ENCODE results near the gene GABRG3. TPM values are rescaled to one million over a fixed set of nuclear protein-coding genes. Genes with fewer than 3 reads are reported as not detected.

The GABRG3 gene
- total and polyA plus RNA-seq, 7 donors = under 0.01 to 0.28 (median 0.05) TPM; not detected in 3

DNA sequence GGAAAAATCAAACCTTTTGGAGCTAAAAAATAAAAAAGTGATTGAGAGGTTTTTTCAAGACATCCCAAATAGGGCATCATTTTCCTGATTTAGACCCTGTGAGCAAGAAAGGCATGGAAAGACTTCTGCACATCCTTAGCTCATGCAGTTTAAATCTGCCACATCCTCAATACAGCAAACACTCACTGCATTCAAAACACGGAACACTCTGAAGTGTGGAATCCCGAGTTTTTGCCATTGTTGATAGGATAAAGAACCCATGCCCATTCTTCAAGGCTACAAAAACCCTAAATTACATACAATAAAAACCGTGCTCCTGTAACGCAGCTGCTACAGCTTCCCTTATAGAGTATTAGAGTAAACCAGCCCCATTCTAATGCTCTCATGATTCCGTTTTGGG is 346.8 kb downstream of the GABRG3 start:
- H3K4me1 ChIP-seq = no peaks in the 10 kb centered on the region
- 56 to 58% methylated on average over 5 of the region's 5 CpGs for WGBS, 2 donors
- no peak for DNase-seq

DNA sequence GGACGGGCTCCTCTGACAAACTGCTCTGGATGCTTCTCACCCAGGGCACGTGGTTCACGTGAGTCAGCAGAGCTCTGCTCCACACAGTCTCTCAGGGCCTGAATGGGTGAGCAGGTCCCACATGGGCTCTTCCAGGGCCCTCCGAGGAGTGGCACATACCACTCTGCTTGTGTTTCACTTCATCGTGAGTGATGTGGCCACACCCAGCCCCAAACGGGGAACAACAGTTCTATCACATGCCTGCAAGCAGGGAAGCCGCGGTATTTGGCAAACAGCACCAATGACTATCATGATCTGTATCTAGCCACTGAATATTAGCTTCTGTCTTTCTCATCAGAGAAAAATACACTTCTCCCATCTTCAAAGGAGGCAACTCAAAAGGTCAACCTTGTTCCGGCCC is 352.8 kb downstream of the GABRG3 start:
- 81 to 85% methylated on average over 9 of the region's 9 CpGs for WGBS, 2 donors
- H3K4me3 ChIP-seq = no peak overlapping the region
- intact Hi-C loops (cut with DNase I) = no loop called here
- no peaks in the 10 kb centered on the region for H3K36me3 ChIP-seq
- H3K27ac ChIP-seq = no peak overlapping the region
- no peak for DNase-seq
- no peak for TF ChIP-seq EP300 (IDR thresholded peaks at IDR 0.05)
- TF ChIP-seq POLR2AphosphoS5 (IDR thresholded peaks at IDR 0.05) = no peak
- TF ChIP-seq, protein P1, sequence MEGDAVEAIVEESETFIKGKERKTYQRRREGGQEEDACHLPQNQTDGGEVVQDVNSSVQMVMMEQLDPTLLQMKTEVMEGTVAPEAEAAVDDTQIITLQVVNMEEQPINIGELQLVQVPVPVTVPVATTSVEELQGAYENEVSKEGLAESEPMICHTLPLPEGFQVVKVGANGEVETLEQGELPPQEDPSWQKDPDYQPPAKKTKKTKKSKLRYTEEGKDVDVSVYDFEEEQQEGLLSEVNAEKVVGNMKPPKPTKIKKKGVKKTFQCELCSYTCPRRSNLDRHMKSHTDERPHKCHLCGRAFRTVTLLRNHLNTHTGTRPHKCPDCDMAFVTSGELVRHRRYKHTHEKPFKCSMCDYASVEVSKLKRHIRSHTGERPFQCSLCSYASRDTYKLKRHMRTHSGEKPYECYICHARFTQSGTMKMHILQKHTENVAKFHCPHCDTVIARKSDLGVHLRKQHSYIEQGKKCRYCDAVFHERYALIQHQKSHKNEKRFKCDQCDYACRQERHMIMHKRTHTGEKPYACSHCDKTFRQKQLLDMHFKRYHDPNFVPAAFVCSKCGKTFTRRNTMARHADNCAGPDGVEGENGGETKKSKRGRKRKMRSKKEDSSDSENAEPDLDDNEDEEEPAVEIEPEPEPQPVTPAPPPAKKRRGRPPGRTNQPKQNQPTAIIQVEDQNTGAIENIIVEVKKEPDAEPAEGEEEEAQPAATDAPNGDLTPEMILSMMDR (IDR thresholded peaks at IDR 0.05) = no peak
- TF ChIP-seq POLR2A (IDR thresholded peaks at IDR 0.05) = no peak
- H3K9me3 ChIP-seq = no peaks in the 10 kb centered on the region
- no peaks in the 10 kb centered on the region for H3K4me1 ChIP-seq
- no peaks in the 10 kb centered on the region for H3K27me3 ChIP-seq

More for the DNA sequence above, 346.8 kb downstream of the GABRG3 start:
- TF ChIP-seq POLR2A (IDR thresholded peaks at IDR 0.05) (no peak), EP300 (IDR thresholded peaks at IDR 0.05) (no peak), POLR2AphosphoS5 (IDR thresholded peaks at IDR 0.05) (no peak)
- TF ChIP-seq, protein P1 (IDR thresholded peaks at IDR 0.05) = no peak
- intact Hi-C loops (cut with DNase I) = no loop called here
- H3K27me3 ChIP-seq = no peaks in the 10 kb centered on the region
- H3K9me3 ChIP-seq = peaks cover 0 to 5% (median 0%) of the 10 kb centered on the region in 4 donors
- no peak overlapping the region for H3K4me3 ChIP-seq
- H3K27ac ChIP-seq = no peak overlapping the region
- H3K36me3 ChIP-seq = no peaks in the 10 kb centered on the region

DNA sequence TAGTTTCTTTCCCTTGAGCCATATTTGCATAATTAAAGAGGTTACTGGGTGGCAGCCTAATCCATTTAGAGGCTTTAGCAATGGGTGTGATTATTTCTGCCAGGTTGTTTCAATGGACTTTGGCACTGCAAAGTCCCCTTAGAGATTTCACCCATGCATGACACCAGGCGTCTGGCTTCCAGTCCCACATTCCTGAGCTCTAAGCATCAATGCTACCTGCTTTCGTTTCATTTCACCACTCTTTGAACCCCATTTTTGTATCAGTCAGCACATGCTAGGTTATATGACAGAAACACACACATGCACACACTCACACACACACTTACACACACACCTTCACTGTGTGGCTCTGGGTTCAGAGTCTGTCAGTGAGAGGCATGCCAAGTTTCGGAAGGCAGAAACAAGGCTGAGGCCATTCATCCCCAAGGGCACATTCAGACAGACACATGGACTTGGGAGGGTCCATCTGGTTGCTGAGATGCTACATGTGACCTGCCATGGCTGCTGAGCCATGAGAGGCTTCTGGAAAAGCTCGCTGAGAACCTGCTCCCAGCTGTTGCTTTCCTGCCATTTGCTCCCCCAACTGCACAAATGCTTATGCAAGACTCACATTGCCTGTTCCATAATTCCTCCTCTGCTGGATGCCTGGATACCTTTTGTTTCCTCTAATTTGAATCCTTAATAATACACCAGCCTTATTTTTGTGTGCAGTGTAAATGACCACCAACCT is 354.1 kb downstream of the GABRG3 start:
- Histone ChIP-seq H3K27me3 (no peaks in the 10 kb centered on the region), H3K4me3 (no peak overlapping the region), H3K27ac (no peak overlapping the region), H3K36me3 (no peaks in the 10 kb centered on the region), H3K9me3 (no peaks in the 10 kb centered on the region), H3K4me1 (no peaks in the 10 kb centered on the region)
- WGBS, 2 donors = 59 to 82% methylated on average over 4 of the region's 4 CpGs
- DNase-seq = no peak
- TF ChIP-seq, protein P1 (IDR thresholded peaks at IDR 0.05) = no peak
- TF ChIP-seq POLR2A (IDR thresholded peaks at IDR 0.05) = no peak
- TF ChIP-seq POLR2AphosphoS5 (IDR thresholded peaks at IDR 0.05) = no peak
- no peak for TF ChIP-seq EP300 (IDR thresholded peaks at IDR 0.05)
- intact Hi-C loops (cut with DNase I) = no loop called here

DNA sequence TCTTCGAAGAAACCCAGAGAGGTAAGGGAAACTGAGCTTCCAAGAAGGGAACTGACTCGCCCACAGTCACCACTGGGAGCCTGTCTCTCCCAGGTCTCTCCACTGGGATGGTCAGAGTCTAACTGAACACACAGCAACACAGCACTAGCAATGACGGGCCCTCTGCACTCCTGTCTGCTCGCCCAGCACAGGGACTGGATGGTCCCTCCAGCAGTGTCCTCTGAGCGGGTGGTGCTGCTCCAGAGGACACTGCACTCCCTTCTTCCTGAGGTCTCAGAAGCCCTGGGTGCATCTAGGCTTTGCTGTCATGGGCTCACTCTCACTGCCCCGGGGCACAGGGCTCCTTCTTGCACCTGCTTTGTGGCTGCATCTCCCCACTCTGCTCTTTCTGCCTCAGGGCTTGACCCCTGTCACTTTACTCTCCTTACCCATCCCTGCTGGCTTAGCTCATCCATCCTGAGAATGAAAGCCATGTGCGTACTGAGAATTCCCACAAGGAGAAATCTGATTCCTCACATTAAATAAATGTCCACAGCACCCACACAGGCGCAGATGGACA is 356.6 kb downstream of the GABRG3 start:
- H3K4me1 ChIP-seq = no peaks in the 10 kb centered on the region
- no peak overlapping the region for H3K4me3 ChIP-seq
- intact Hi-C loops (cut with DNase I) = no loop called here
- no peak for TF ChIP-seq EP300 (IDR thresholded peaks at IDR 0.05)
- TF ChIP-seq, protein P1 (IDR thresholded peaks at IDR 0.05) = no peak
- TF ChIP-seq POLR2A (IDR thresholded peaks at IDR 0.05) = no peak
- TF ChIP-seq POLR2AphosphoS5 (IDR thresholded peaks at IDR 0.05) = no peak
- no peak overlapping the region for H3K27ac ChIP-seq
- no peak for DNase-seq
- no peaks in the 10 kb centered on the region for H3K36me3 ChIP-seq
- no peaks in the 10 kb centered on the region for H3K27me3 ChIP-seq
- no peaks in the 10 kb centered on the region for H3K9me3 ChIP-seq
- WGBS, 2 donors = 71 to 74% methylated on average over 8 of the region's 8 CpGs
